B cell (primary cell): ENCODE data around the gene TJP3. TPM values are rescaled to one million over a fixed set of nuclear protein-coding genes. Genes with fewer than 3 reads are reported as not detected.

Experiments used
- ATAC-seq: fragments of 200-7000 bp; cut with Tn5 transposase; one replicate; pipeline ENCODE4 v1.10.0; 2021; ENCODE audit warnings: low read depth, mild to moderate bottlenecking, moderate number of reproducible peaks, moderate library complexity
- CTCF ChIA-PET: fragments of 350-600 bp; sonication (Branson Sonifier 250); formaldehyde crosslinking; loops from one replicate; lab custom pipeline; 2021; ENCODE audit warnings: antibody characterized with exemption, inconsistent platforms; lab: Charles Lee
- POLR2A ChIA-PET: fragments of 350-600 bp; sonication (Branson Sonifier 250); formaldehyde crosslinking; loops from one replicate; lab custom pipeline; 2021; ENCODE audit warnings: antibody characterized with exemption; lab: Charles Lee
- DNase-seq: peaks from one replicate; pipeline ENCODE4 v3.0.0; 2013
- H2AFZ ChIP-seq: 2 replicates; pipeline ENCODE4 v1.6.1; 2012; ENCODE audit warnings: mild to moderate bottlenecking, low read depth, low read length; ENCODE audit not compliant: insufficient read depth, poor library complexity, severe bottlenecking
- H3K27ac ChIP-seq, 2 donors: 1 replicate in 1 of 2; 2 replicates in 1 of 2; pipeline ENCODE4 v1.5.1; 2012 to 2013; ENCODE audit warnings: low read length in 2 of 2, mild to moderate bottlenecking in 2 of 2, moderate library complexity in 1 of 2
- H3K27me3 ChIP-seq, 4 experiments: fragments of 200-600 bp in 1 of 4; sonication (generic) in 1 of 4; replicated peaks in 1 of 4; 1 replicate in 2 of 4; 2 replicates in 2 of 4; pipeline versions ENCODE4 v1.6.1 to v1.7.0; 2013 to 2016; ENCODE audit warnings: low read length in 3 of 4, mild to moderate bottlenecking in 2 of 4, mixed read lengths in 1 of 4, moderate library complexity in 1 of 4; ENCODE audit not compliant: insufficient read depth in 4 of 4, control insufficient read depth in 3 of 4; ENCODE audit errors: control extremely low read depth in 1 of 4
- H3K36me3 ChIP-seq, 2 experiments: replicated peaks in 1 of 2; 1 replicate in 1 of 2; 2 replicates in 1 of 2; pipeline versions ENCODE4 v1.6.1 to v1.7.1; 2013; ENCODE audit warnings: low read length in 1 of 2; ENCODE audit not compliant: insufficient read depth in 2 of 2, control insufficient read depth in 1 of 2; ENCODE audit errors: control extremely low read depth in 1 of 2, extremely low read depth in 1 of 2
- H3K4me1 ChIP-seq, 2 donors: fragments of 200-600 bp in 1 of 2; sonication (generic) in 1 of 2; 1 replicate in 1 of 2; 2 replicates in 1 of 2; pipeline versions ENCODE4 v1.5.1 to v1.6.1; 2013 to 2017; ENCODE audit warnings: low read length in 2 of 2; ENCODE audit not compliant: control insufficient read depth in 2 of 2, insufficient read depth in 2 of 2
- H3K4me2 ChIP-seq: replicated peaks from 2 replicates; pipeline ENCODE3; 2012; ENCODE audit warnings: mild to moderate bottlenecking, low read depth, low read length; ENCODE audit not compliant: poor library complexity, severe bottlenecking
- H3K4me3 ChIP-seq, 5 experiments: fragments of 200-600 bp in 1 of 5; sonication (generic) in 1 of 5; 1 replicate in 3 of 5; 2 replicates in 2 of 5; pipeline versions ENCODE4 v1.5.1 to v1.7.0; 2011 to 2016; ENCODE audit warnings: low read length in 4 of 5, mild to moderate bottlenecking in 4 of 5, low read depth in 2 of 5, control low read depth in 1 of 5, moderate library complexity in 1 of 5; ENCODE audit not compliant: insufficient read depth in 1 of 5; ENCODE audit errors: control extremely low read depth in 1 of 5, extremely low read depth in 1 of 5
- H3K79me2 ChIP-seq: fragments of 200-600 bp; sonication (generic); one replicate; pipeline ENCODE4 v1.6.0; 2016; ENCODE audit warnings: low read length; ENCODE audit not compliant: control insufficient read depth, insufficient read depth
- H3K9ac ChIP-seq: fragments of 200-600 bp; sonication (generic); 2 replicates; pipeline ENCODE4 v1.6.1; 2017; ENCODE audit warnings: mild to moderate bottlenecking, low read length, moderate library complexity
- H3K9me3 ChIP-seq, 3 donors: one replicate each; pipeline versions ENCODE4 v1.6.1 to v1.7.1; 2013; ENCODE audit warnings: low read length in 2 of 3; ENCODE audit not compliant: control insufficient read depth in 2 of 3, insufficient read depth in 1 of 3; ENCODE audit errors: control extremely low read depth in 1 of 3
- H4K20me1 ChIP-seq: 2 replicates; pipeline ENCODE4 v1.6.0; 2012; ENCODE audit warnings: mild to moderate bottlenecking, low read length; ENCODE audit not compliant: insufficient read depth, control insufficient read depth, poor library complexity, severe bottlenecking
- H3K27ac Mint-ChIP-seq: one replicate; pipeline ENCODE4 v1.8.0; 2021; ENCODE audit warnings: mixed read lengths
- H3K27me3 Mint-ChIP-seq: one replicate; pipeline ENCODE4 v1.8.0; 2021; ENCODE audit warnings: mixed read lengths
- H3K4me1 Mint-ChIP-seq: one replicate; pipeline ENCODE4 v1.8.0; 2021; ENCODE audit warnings: mixed read lengths
- H3K4me3 Mint-ChIP-seq: one replicate; pipeline ENCODE4 v1.8.0; 2021; ENCODE audit warnings: mixed read lengths
- H3K9me3 Mint-ChIP-seq: one replicate; pipeline ENCODE4 v1.8.0; 2022; ENCODE audit warnings: mixed read lengths; ENCODE audit not compliant: insufficient read depth
- EZH2 ChIP-seq: IDR thresholded peaks from 2 replicates; pipeline ENCODE4 v1.6.1; 2012; ENCODE audit warnings: borderline replicate concordance, low read depth, mild to moderate bottlenecking, moderate library complexity, low read length; ENCODE audit not compliant: insufficient read depth, poor library complexity, severe bottlenecking
- WGBS: methylation state at CpG from one replicate; pipeline ENCODE4 v1.1.5; 2013; ENCODE audit warnings: missing lambda C conversion rate; ENCODE audit not compliant: insufficient coverage; 5-methylcytosine and 5-hydroxymethylcytosine counted together
- intact Hi-C: fragments of 100-400 bp; cut with micrococcal nuclease; formaldehyde crosslinking; loops from one replicate; pipeline ENCODE4 v1.10.0; 2022
- polyA plus RNA-seq: library from polyadenylated mRNA; depleted of rRNA; stranded (reverse); fragments of >200 nt; gene quantifications from 2 replicates; pipeline ENCODE4 v1.2.3, GENCODE V29; 2012
- total RNA-seq, 2 donors: library from RNA; stranded (reverse); fragments of 120-200 nt in 1 of 2; gene quantifications; 1 replicate in 1 of 2; 2 replicates in 1 of 2; pipeline versions ENCODE4 v1.2.3 to v1.2.4, GENCODE V29; 2013 to 2022
- TF ChIP-seq, protein P1 (sequence below): fragments of 200-600 bp; IDR thresholded peaks from one replicate; pipeline ENCODE4 v1.8.0; 2022; ENCODE audit warnings: antibody characterized with exemption, mild to moderate bottlenecking

TJP3 gene
- total and polyA plus RNA-seq, 2 donors (not counting 1 experiment from before 2014, with no cell fraction given): 2.1 to 2.9 TPM

DNA sequence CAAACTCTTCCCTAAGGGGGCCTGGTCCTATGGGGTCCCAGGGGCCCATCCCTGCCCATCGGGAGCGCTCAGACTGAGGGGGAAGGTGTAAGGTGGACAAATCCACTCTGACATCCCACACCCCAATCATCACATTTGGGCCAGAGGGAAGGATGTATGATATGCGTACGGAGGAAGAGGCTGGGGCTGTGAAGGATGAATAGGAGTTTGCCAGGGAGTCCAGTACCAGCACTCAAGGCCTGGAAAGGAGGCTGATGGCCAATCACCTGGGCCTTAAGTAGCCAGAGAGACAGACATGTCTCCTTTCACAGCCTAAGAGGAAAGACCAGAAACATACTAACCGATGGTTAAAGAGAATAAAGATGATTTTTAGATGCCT lies 14.9 kb downstream of the TJP3 start:
- no peak for DNase-seq
- WGBS: no CpG with 5 or more reads among the region's 5 CpGs
- Histone ChIP-seq H3K36me3 (no peaks in the 10 kb centered on the region), H2AFZ (no peak overlapping the region), H3K4me2 (no peak overlapping the region), H3K9me3 (peaks cover 0 to 12% (median 0%) of the 10 kb centered on the region in 3 donors), H3K27ac (no peak overlapping the region), H3K4me3 (no peak overlapping the region), H3K27me3 (peaks cover 0 to 42% (median 21%) of the 10 kb centered on the region in 4 experiments), H3K79me2 (no peaks in the 10 kb centered on the region), H3K4me1 (peaks cover 16 to 20% of the 10 kb centered on the region in 2 donors), H3K9ac (no peak overlapping the region), H4K20me1 (no peaks in the 10 kb centered on the region)
- Mint-ChIP-seq H3K27me3 (peaks cover 21% of the 10 kb centered on the region), H3K4me1 (peaks cover 11% of the 10 kb centered on the region), H3K9me3 (no peaks in the 10 kb centered on the region), H3K27ac (no peak overlapping the region), H3K4me3 (no peak overlapping the region)
- intact Hi-C loops: no loop called here
- CTCF ChIA-PET: no interaction called here
- ATAC-seq: no peak
- TF ChIP-seq, protein P1, sequence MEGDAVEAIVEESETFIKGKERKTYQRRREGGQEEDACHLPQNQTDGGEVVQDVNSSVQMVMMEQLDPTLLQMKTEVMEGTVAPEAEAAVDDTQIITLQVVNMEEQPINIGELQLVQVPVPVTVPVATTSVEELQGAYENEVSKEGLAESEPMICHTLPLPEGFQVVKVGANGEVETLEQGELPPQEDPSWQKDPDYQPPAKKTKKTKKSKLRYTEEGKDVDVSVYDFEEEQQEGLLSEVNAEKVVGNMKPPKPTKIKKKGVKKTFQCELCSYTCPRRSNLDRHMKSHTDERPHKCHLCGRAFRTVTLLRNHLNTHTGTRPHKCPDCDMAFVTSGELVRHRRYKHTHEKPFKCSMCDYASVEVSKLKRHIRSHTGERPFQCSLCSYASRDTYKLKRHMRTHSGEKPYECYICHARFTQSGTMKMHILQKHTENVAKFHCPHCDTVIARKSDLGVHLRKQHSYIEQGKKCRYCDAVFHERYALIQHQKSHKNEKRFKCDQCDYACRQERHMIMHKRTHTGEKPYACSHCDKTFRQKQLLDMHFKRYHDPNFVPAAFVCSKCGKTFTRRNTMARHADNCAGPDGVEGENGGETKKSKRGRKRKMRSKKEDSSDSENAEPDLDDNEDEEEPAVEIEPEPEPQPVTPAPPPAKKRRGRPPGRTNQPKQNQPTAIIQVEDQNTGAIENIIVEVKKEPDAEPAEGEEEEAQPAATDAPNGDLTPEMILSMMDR: no peak
- POLR2A ChIA-PET: no interaction called here

DNA sequence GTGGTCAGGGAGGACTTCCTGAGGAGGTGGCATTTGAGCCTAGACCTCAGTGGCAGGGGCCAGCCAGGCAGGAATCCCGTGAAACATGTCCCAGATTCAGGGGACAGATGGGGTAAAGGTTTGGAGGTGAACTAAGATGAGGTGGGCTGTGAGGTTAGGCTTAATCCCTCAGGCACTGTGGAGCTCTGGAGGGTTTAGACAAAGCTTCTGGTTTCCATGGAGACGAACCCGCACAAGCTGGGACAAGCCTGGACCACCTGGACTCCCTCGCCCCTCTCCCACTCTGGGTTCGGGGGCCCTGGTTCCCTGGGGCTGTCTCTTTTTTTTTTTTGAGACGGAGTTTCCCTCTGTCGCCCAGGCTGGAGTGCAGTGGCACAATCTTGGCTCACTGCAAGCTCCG lies 15.7 kb downstream of the TJP3 start:
- H3K9ac ChIP-seq: no peak overlapping the region
- intact Hi-C loops: no loop called here
- H3K4me1 Mint-ChIP-seq: peaks cover 11% of the 10 kb centered on the region
- no peak overlapping the region for H3K27ac ChIP-seq
- DNase-seq (no peak), ATAC-seq (no peak)
- no peaks in the 10 kb centered on the region for H3K36me3 ChIP-seq
- H3K4me1 ChIP-seq: peaks cover 16 to 20% of the 10 kb centered on the region in 2 donors
- no peaks in the 10 kb centered on the region for H3K79me2 ChIP-seq
- peaks cover 0 to 39% (median 21%) of the 10 kb centered on the region in 4 experiments for H3K27me3 ChIP-seq
- no peak overlapping the region for H3K4me3 ChIP-seq
- H3K27ac Mint-ChIP-seq: no peak overlapping the region
- WGBS: 72% methylated on average over 3 of the region's 8 CpGs
- no peak overlapping the region for H2AFZ ChIP-seq
- peaks cover 20% of the 10 kb centered on the region for H3K27me3 Mint-ChIP-seq
- no peaks in the 10 kb centered on the region for H3K9me3 Mint-ChIP-seq
- H3K4me2 ChIP-seq: no peak overlapping the region
- no peak for TF ChIP-seq EZH2
- TF ChIP-seq, protein P1: no peak
- no peak overlapping the region for H3K4me3 Mint-ChIP-seq
- peaks cover 0 to 12% (median 0%) of the 10 kb centered on the region in 3 donors for H3K9me3 ChIP-seq
- H4K20me1 ChIP-seq: no peaks in the 10 kb centered on the region
- ChIA-PET CTCF (no interaction called here), POLR2A (no interaction called here)
